CD14-positive monocyte (primary cell): Measurements from ENCODE around the gene SAMD3. TPM values are rescaled to one million over a fixed set of nuclear protein-coding genes. Genes with fewer than 3 reads are reported as not detected.

ENCODE experiments used
- DNase-seq, 3 donors: peaks; one replicate each; pipeline ENCODE4 v3.0.0-alpha.2; 2011 to 2022
- H2AFZ ChIP-seq: 2 replicates; pipeline ENCODE4 v1.6.0; 2012; ENCODE audit warnings: mild to moderate bottlenecking, low read depth, low read length, inconsistent platforms; ENCODE audit not compliant: insufficient read depth, poor library complexity, severe bottlenecking
- H3K27ac ChIP-seq, 2 donors: 1 replicate in 1 of 2; 2 replicates in 1 of 2; pipeline ENCODE4 v1.5.1; 2012 to 2013; ENCODE audit warnings: low read length in 2 of 2, control low read depth in 1 of 2, inconsistent platforms in 1 of 2, low read depth in 1 of 2, mild to moderate bottlenecking in 1 of 2
- H3K27me3 ChIP-seq, 2 donors: one replicate each; pipeline versions ENCODE4 v1.6.0 to v1.6.1; 2011 to 2013; ENCODE audit warnings: low read length in 2 of 2; ENCODE audit not compliant: control insufficient read depth in 2 of 2, insufficient read depth in 2 of 2
- H3K36me3 ChIP-seq, 2 donors: replicated peaks in 1 of 2; 1 replicate in 1 of 2; 2 replicates in 1 of 2; pipeline versions ENCODE4 v1.5.1 to v1.6.1; 2012 to 2013; ENCODE audit warnings: low read length in 2 of 2, control low read depth in 1 of 2, inconsistent platforms in 1 of 2, mild to moderate bottlenecking in 1 of 2; ENCODE audit not compliant: insufficient read depth in 2 of 2, control insufficient read depth in 1 of 2
- H3K4me1 ChIP-seq, 2 donors: 1 replicate in 1 of 2; 2 replicates in 1 of 2; pipeline versions ENCODE4 v1.5.1 to v1.6.1; 2012 to 2013; ENCODE audit warnings: low read length in 2 of 2, control low read depth in 1 of 2, inconsistent platforms in 1 of 2, mild to moderate bottlenecking in 1 of 2, moderate library complexity in 1 of 2; ENCODE audit not compliant: insufficient read depth in 2 of 2, control insufficient read depth in 1 of 2
- H3K4me2 ChIP-seq: replicated peaks from 2 replicates; pipeline ENCODE3; 2012; ENCODE audit warnings: low read length, moderate library complexity, mild to moderate bottlenecking; ENCODE audit not compliant: poor library complexity, severe bottlenecking; ENCODE audit errors: extremely low read depth
- H3K4me3 ChIP-seq, 3 experiments: fragments of 200-600 bp in 1 of 3; sonication (generic) in 1 of 3; replicated peaks in 1 of 3; 1 replicate in 2 of 3; 2 replicates in 1 of 3; pipeline ENCODE4 v1.5.1; 2011 to 2013; ENCODE audit warnings: low read length in 3 of 3, mild to moderate bottlenecking in 3 of 3, control low read depth in 2 of 3, low read depth in 2 of 3, inconsistent platforms in 1 of 3, moderate library complexity in 1 of 3
- H3K79me2 ChIP-seq: 2 replicates; pipeline ENCODE4 v1.6.0; 2012; ENCODE audit warnings: mild to moderate bottlenecking, control low read depth, inconsistent platforms, low read length, moderate library complexity; ENCODE audit not compliant: insufficient read depth
- H3K9ac ChIP-seq: 2 replicates; pipeline ENCODE4 v1.6.0; 2017; ENCODE audit warnings: low read length, mild to moderate bottlenecking; ENCODE audit not compliant: insufficient read depth, poor library complexity, severe bottlenecking
- H3K9me3 ChIP-seq, 2 donors: replicated peaks in 1 of 2; 1 replicate in 1 of 2; 2 replicates in 1 of 2; pipeline versions ENCODE4 v1.5.1 to v1.6.1; 2012 to 2013; ENCODE audit warnings: low read length in 2 of 2, control low read depth in 1 of 2; ENCODE audit not compliant: control insufficient read depth in 1 of 2, insufficient read depth in 1 of 2
- H4K20me1 ChIP-seq: 2 replicates; pipeline ENCODE4 v1.6.0; 2012; ENCODE audit warnings: mild to moderate bottlenecking, low read length, control low read depth, moderate library complexity; ENCODE audit not compliant: insufficient read depth
- H3K27ac Mint-ChIP-seq, 7 donors: one replicate each; pipeline ENCODE4 v1.8.0; 2020; ENCODE audit warnings: mild to moderate bottlenecking in 7 of 7, mixed read lengths in 7 of 7, moderate library complexity in 6 of 7, inconsistent platforms in 2 of 7
- H3K27me3 Mint-ChIP-seq, 3 donors: one replicate each; pipeline ENCODE4 v1.8.0; 2021 to 2022; ENCODE audit warnings: low read depth in 3 of 3, mild to moderate bottlenecking in 3 of 3, mixed read lengths in 3 of 3, moderate library complexity in 3 of 3, inconsistent platforms in 1 of 3
- H3K36me3 Mint-ChIP-seq, 2 donors: one replicate each; pipeline ENCODE4 v1.8.0; 2020; ENCODE audit warnings: mixed read lengths in 2 of 2, inconsistent platforms in 1 of 2, mild to moderate bottlenecking in 1 of 2
- H3K4me1 Mint-ChIP-seq: one replicate; pipeline ENCODE4 v1.8.0; 2020; ENCODE audit warnings: mild to moderate bottlenecking, mixed read lengths
- H3K4me3 Mint-ChIP-seq, 2 donors: one replicate each; pipeline ENCODE4 v1.8.0; 2020; ENCODE audit warnings: mild to moderate bottlenecking in 2 of 2, mixed read lengths in 2 of 2, moderate library complexity in 1 of 2
- H3K9me3 Mint-ChIP-seq, 7 donors: one replicate each; pipeline ENCODE4 v1.8.0; 2020 to 2022; ENCODE audit warnings: mixed read lengths in 7 of 7, mild to moderate bottlenecking in 6 of 7, moderate library complexity in 6 of 7, inconsistent platforms in 2 of 7
- CTCF ChIP-seq: fragments of 200-600 bp; IDR thresholded peaks from one replicate; pipeline ENCODE4 v1.8.0; 2022; ENCODE audit warnings: antibody characterized with exemption, mild to moderate bottlenecking
- WGBS: methylation state at CpG from one replicate; pipeline ENCODE4 v1.1.5; 2013; ENCODE audit warnings: missing lambda C conversion rate; ENCODE audit not compliant: insufficient coverage; 5-methylcytosine and 5-hydroxymethylcytosine counted together
- intact Hi-C, 2 donors: fragments of 100-400 bp; cut with micrococcal nuclease; formaldehyde crosslinking; loops; one replicate each; pipeline versions ENCODE4 v1.15.0 to v1.15.1; 2023
- polyA plus RNA-seq, 3 donors: library from polyadenylated mRNA; depleted of rRNA in 1 of 3; unstranded in 2 of 3; stranded (reverse) in 1 of 3; fragments of 300-500 nt in 2 of 3; fragments of >200 nt in 1 of 3; fragmentation: Illumina TruSeq in 2 of 3; gene quantifications; 1 replicate in 2 of 3; 2 replicates in 1 of 3; pipeline ENCODE4 v1.2.3, GENCODE V29; 2012 to 2021

Gene SAMD3
- polyA plus RNA-seq, 3 donors, result 0.33 to 0.49 TPM; not detected in 1

GRCh38 chr6:130259557-130259956, 36.8 kb upstream of the SAMD3 start:
- Histone ChIP-seq H3K9me3 (peaks cover 0 to 13% of the 10 kb centered on the region in 2 donors), H4K20me1 (no peaks in the 10 kb centered on the region), H3K4me1 (no peaks in the 10 kb centered on the region), H3K4me3 (no peak overlapping the region), H3K36me3 (no peaks in the 10 kb centered on the region), H3K79me2 (no peaks in the 10 kb centered on the region), H3K27ac (no peak overlapping the region), H3K9ac (no peak overlapping the region), H3K27me3 (no peaks in the 10 kb centered on the region), H3K4me2 (no peak overlapping the region), H2AFZ (no peak overlapping the region)
- WGBS, result no CpG with 5 or more reads among the region's 2 CpGs
- H3K27me3 Mint-ChIP-seq, result peaks cover 0 to 2% (median 0%) of the 10 kb centered on the region in 3 donors
- H3K4me3 Mint-ChIP-seq, result no peak overlapping the region
- H3K9me3 Mint-ChIP-seq, result peaks cover 12 to 33% (median 20%) of the 10 kb centered on the region in 7 donors
- DNase-seq, result no peak
- no peak for TF ChIP-seq CTCF
- no peaks in the 10 kb centered on the region for H3K4me1 Mint-ChIP-seq
- no peak overlapping the region for H3K27ac Mint-ChIP-seq
- H3K36me3 Mint-ChIP-seq, result no peaks in the 10 kb centered on the region
- intact Hi-C loops, result no loop called here

GRCh38 chr6:130259140-130259539, 36.4 kb upstream of the SAMD3 start:
- peaks cover 12 to 34% (median 19%) of the 10 kb centered on the region in 7 donors for H3K9me3 Mint-ChIP-seq
- no peaks in the 10 kb centered on the region for H4K20me1 ChIP-seq
- H3K27me3 Mint-ChIP-seq, result peaks cover 0 to 2% (median 0%) of the 10 kb centered on the region in 3 donors
- H3K9me3 ChIP-seq, result peaks cover 0 to 13% of the 10 kb centered on the region in 2 donors
- H3K4me1 ChIP-seq, result no peaks in the 10 kb centered on the region
- no peak overlapping the region for H3K4me2 ChIP-seq
- H2AFZ ChIP-seq, result no peak overlapping the region
- no peak for DNase-seq
- no peaks in the 10 kb centered on the region for H3K79me2 ChIP-seq
- no peak overlapping the region for H3K4me3 ChIP-seq
- H3K4me3 Mint-ChIP-seq, result no peak overlapping the region
- intact Hi-C loops, result no loop called here
- no CpG with 5 or more reads among the region's 1 CpG for WGBS
- H3K4me1 Mint-ChIP-seq, result no peaks in the 10 kb centered on the region
- H3K36me3 Mint-ChIP-seq, result no peaks in the 10 kb centered on the region
- H3K27ac ChIP-seq, result no peak overlapping the region
- H3K27ac Mint-ChIP-seq, result no peak overlapping the region
- H3K27me3 ChIP-seq, result no peaks in the 10 kb centered on the region
- TF ChIP-seq CTCF, result no peak
- H3K9ac ChIP-seq, result no peak overlapping the region
- H3K36me3 ChIP-seq, result no peaks in the 10 kb centered on the region
